SKM-1 treated with dmso at 0.1 percent for 144 hours (cell line): ENCODE measurements around the gene LDAH.
A peak's percentile ranks its signal among the peaks of the same experiment; 100 is the strongest.

ENCODE experiments used
- DNase-seq: peaks from one replicate; lab custom pipeline; 2025; ENCODE audit not compliant: unreplicated experiment; lab: John Stamatoyannopoulos, UW

The LDAH gene

GRCh38 chr2:20641123-20641985 is 181.5 kb downstream of the LDAH start:
- no peak for DNase-seq

DNA sequence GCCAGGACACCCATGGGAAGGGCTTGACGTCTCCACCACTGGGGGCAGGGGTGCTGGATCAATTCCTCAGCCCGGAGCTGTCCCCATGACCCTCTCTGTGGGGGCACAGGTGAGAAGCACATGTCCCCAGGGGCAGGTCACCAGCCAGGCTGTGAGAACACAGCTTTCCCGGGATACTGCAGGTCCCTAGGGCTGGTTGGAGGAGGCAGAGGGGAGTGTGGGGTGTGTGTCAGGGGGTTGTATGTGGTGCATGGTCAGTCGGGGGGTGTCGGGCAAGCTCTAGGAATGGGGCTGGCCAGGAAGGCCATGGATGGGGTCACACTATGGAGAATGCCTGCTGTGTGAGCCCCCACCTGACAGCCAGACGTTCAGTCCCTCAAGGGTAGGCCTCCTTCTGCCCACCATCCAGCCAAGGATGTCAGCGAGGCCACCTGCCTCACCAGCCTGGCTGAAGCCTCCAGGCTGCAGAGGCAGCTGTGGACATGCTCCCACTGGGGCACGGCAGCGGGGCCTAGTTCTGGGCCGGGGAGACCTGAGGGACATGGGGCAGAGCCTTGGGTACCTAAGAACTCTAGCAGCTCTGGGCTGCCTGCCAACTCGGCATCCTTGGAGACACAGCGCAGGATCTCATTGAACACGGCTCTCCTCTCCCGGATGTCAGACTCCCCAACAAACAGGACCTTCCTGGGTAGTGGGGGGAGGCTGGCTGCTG is 182.3 kb downstream of the LDAH start:
- DNase-seq = no peak

- DNase-seq = no peak
These were observed 184.1 kb downstream of the LDAH start for GRCh38 chr2:20638646-20639430.

DNA sequence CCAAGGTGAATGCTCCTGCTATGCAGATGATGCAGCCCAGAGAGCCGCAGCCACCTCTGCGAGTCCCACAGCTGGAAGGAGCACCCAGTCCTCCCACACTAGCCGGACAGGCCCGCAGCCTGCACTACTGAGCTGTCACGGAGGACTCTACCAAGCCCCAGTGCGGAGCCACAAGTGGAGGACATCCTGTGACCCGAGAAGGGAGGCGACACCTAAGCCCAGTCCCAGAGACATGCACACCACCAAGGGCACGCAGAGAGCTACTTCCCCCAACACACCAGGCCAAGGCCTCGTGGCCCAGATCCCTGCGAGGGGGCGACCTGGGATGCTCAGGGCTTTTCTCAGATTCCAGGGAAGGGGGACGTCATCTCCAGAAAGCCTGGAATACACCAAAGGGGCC is 184.9 kb downstream of the LDAH start:
- DNase-seq = no peak

DNA sequence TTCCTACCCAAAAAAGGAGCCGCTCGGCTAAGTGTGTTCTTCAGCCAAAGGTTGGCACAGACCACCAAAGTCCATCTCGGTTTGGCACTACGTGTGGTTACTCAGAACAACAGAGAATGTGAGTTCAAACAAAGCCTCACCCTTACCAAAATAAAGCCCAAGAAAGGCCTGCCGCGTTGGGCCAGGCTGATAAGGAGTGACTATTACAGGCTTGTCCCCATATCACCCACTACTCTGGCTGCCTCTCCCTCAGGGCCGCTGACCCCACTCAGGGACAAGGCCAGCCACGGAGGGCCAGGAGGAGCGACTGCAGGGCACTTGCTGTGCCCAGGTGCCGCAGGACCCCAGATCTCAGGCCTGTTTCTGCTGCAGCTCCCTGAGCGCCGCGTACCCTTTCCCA is 185.8 kb downstream of the LDAH start:
- DNase-seq = no peak

GRCh38 chr2:20635675-20636584 is 187.0 kb downstream of the LDAH start:
- peak; percentile 50 for DNase-seq

DNA sequence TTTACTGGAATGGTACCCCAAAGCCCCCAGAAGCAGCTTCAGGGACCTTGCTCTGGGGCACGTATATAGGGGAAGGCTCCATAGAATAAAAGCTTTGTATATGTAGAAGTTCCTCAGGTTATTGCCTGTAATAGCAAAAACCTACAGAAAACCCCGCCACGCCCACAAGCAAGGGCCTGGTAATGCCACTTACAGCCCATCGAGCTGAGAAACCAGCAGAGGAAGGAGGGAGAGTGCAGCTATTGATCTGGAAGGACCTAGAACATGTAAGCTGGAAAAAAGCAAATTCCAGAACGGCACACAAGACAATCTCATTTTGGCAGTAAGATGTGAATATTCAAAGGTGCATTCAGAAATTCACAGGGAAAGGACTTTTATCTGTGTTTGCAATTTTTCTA is 187.8 kb downstream of the LDAH start:
- no peak for DNase-seq

DNA sequence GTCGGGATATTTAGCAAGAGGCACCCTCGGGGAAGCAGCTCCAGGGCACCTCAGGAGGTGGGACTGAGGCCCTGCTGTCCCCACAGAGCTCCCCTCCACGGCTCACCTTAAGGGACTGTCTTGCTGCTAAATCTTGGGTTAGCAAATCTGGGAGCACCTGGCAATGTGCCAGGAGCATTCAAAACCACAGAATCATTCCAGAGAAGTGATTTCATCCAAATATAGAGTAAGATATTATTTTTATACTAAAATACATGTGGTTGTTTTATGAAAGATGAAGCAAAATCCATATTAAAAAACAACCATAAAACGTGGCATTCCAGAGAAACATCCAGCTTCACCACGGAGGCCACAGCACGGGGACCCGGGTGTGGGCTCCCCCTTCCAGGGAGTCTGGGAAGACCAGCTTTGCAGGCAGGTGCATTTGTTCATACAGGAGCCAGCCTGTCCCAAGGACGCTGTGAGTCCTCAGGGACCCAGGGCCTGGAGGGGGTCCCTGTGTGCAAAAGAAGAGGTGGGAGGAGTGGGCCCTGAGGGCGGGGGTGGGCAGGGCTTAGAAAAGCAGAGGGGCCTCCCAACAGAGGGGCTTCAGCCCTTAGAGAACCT is 188.3 kb downstream of the LDAH start:
- no peak for DNase-seq
